Left renal cortex interstitium (tissue), 4 donors: ENCODE measurements around the gene CDKAL1. TPM values are rescaled to one million over a fixed set of nuclear protein-coding genes. Genes with fewer than 3 reads are reported as not detected.
"Not testable (repeated sequence)": the region's sequence is repeated elsewhere in the genome, so short reads cannot be mapped to it uniquely, and the experiment has no call there.

Experiments used
- DNase-seq, 4 donors: peaks; one replicate each; pipeline ENCODE4 v3.0.0-alpha.2; 2013; ENCODE audit warnings: low read depth in 4 of 4, low spot score in 2 of 4, missing footprints in 1 of 4
- polyA plus RNA-seq, 4 donors: library from polyadenylated mRNA; unstranded; fragments of 120-200 nt; gene quantifications; one replicate each; pipeline ENCODE4 v1.2.1, GENCODE V29; 2013; ENCODE audit not compliant: insufficient read length in 4 of 4

CDKAL1 gene
- polyA plus RNA-seq, 4 donors: 16.3 to 20.5 (median 19.4) TPM

- DNase-seq: no peak
Measured at GRCh38 chr6:20732896-20733295, 198.6 kb downstream of the CDKAL1 start.

DNA sequence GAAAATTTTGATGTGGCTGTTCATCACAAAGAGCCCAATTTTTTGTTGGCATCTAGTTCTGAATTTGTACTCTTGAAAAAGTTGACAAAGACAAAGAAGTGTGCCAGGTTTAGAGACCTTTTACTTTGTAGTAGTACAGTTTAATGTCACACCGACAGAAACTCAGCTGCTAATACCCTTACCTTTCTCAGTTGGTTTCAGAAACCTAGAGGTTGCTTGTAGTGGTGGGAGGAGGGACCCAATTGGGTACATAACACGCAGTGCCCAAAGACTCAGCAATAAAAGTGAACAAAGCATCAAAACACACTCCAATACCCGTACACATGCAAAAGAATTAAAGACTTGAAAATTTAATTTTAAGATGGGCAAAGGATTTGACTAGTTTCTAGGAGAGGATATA is 203.7 kb downstream of the CDKAL1 start:
- DNase-seq: no peak

- no peak for DNase-seq
Measured at GRCh38 chr6:20740088-20740487, 205.8 kb downstream of the CDKAL1 start.

GRCh38 chr6:20740727-20741126 is 206.5 kb downstream of the CDKAL1 start:
- no peak for DNase-seq

- no peak for DNase-seq
Measured at GRCh38 chr6:20741490-20741889, 207.2 kb downstream of the CDKAL1 start.

DNA sequence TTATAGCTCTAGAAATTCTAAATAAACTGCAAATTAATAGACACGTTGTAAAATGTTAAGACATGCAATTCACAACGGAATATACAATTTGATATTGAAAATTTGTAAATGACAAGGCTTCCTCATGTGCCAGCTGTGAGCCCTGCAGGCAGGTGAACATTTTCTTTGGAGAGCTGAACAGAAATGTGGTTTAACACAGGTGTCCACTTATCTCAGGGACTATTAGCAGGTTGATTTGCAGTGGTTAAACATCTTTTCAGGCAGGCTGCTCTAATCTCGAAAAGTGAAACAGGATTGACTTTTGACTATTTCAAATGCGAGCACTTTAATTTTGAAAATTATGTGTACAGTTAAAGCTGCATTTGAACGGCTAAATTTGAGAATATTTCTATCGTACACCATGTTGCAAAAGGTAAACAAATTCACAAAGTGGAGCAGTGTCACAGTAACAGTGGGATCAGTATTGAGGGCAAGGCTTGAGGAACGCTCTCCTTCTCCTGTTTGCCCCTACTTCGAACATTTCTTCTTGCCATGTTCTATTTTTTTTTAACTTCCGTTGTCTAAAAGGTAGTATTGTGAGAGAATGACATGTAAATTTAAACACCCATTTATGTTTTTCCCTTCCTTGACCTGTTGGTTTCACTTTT is 210.8 kb downstream of the CDKAL1 start:
- DNase-seq: no peak

GRCh38 chr6:20746024-20746423 is 211.8 kb downstream of the CDKAL1 start:
- no peak for DNase-seq

DNA sequence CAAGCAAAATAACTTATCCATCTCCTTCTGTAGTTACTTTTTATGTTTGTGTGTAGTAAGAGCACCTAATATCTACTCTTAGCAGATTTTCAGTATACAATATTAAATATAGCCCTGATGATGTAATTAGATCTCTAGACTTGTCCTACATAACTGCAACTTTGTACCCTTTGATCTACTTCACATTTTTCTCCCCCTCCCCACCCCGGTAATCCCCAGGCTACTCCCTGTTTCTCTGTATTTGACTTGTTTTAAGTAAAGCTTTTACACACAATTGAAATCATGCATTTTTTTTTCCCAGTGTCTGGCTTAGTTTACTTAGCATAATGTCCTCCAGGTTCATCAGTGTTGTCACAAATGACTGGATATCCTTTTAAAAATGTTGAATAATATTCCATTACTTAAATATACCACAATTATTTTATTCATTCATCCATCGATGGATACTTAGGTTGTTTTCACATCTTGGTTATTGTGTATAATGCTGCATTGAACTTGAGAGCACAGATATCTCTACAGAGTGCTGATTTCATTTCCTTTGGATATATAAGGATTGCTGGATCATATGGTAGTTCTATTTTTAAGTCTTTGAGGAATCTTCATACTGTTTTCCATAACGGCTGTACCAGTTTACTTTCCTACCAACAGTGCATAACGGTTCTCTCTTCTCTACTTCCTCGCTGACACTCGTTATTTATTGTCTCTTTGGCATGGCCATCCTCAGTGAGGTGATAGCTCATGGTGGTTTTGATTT is 212.7 kb downstream of the CDKAL1 start:
- DNase-seq: no peak

DNA sequence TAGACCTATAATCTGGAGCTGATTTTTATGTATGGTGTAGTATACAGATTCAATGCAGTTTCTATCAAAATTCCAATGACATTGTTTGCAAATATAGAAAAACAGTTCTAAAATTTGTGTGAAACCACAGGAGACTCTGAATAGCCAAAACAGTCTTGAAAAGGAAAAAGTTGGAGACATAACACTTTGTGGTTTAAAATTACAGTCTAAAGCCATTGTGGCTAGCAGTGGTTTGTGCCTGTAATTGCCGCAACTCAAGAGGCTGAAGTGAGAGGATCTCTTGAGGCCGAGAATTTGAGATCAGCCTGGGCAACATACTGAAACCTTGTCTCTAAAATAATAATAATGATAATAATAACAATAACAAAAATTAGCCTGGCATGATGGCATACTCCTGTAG is 213.7 kb downstream of the CDKAL1 start:
- DNase-seq: no peak

DNA sequence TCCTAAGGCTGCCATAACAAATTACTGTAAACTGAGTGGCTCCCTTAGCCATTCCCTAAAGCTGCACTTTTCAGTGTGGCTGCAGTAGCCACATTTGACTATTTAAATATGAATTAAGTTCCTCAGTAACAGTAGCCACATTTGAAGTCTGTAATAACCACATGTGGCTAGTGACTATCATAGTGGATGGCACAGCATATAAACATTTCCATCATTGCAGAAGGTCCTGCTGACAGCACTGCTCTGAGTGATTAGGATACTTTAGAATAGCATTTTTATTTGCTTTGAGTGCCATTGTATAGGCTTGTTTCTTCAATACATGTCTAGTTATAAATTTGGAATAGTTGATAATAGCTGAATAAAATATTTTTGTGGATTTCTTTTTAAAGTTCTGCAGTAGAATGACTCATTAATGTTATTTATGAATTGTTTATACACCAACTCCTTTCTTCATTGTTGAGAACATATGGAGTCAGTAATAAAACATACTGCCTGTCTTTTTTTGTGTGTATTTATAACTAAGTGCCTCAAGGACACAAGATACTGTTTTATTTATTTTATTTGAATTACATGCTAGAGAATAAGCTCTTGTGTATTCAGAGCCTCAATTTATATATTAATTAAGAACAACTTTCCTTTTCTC is 217.2 kb downstream of the CDKAL1 start:
- no peak for DNase-seq

DNA sequence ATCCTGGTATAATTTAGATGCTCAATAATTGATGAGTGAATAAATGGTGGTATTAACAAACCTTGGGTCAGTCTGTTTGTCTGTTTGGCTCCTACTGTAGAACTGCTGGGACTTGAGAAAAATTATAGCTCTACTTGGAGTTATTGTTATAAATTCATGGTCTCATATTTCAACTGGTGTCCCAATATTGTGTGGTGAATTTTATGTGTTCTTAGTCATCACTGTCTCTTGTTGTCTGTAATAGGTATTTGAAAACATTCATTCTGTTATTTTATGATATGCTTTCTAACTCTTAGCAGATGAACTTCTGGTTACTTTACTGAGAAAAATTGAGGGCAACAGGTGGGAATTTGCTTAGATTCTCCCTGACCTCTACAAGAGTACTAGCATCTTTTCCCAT is 221.4 kb downstream of the CDKAL1 start:
- no peak for DNase-seq

- not testable (repeated sequence) for DNase-seq
Measured at GRCh38 chr6:20756584-20757147, 222.4 kb downstream of the CDKAL1 start.

DNA sequence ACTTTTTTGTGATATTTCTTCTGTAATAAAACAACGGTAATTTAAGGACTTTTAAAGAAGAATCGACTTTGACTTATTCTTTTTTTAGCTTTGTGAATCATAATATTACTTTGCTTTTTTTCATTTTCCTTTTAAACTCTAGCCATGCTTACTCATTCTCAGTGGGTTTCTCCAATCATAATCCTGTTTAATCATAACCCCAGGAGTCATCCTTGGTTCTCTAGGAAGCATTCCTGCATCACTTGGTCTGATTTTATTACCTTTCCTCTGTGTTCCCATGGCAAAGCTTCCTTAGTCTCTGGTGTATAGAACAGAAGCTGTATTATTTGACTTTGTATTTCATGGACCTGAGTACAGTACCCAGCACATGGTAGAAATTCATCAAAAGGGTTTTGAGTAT is 223.5 kb downstream of the CDKAL1 start:
- no peak for DNase-seq

DNA sequence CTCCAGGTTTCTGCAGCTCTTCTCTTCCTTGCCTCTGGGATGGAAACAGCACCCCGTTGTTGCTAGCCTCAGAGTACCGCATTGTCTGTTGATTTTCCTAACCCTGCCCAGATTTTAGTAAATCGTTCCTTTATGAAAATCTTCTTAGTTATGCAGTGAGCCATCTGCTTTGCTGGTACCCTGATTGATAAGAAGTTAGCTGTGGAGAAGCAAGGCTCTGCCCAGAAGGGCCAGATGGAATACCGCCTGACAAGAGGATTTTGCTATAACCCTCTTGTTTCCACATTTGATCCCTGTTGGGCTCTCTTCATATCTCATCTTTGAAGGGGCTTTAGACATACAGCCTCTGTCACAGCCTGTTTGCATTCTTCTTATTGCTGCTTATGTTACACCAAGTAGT is 229.0 kb downstream of the CDKAL1 start:
- DNase-seq: no peak

DNA sequence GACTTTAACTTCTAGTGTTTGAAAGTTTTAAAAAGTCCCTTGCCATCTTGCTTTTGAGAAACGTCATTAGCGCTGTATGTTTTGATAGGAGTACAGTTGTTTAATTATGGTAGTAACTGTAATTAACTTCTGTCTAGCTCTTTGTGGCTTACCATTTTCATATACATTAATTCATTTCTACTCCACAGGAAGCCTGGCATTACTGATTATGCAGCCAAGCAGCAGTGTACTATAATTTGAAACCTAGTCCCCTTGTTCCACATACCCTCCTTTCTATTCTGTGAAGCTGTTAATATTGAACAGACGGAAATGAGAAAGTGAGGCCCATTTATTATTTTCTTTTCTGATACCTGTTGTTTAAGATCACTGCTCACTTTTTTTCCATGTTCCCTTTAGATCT is 235.4 kb downstream of the CDKAL1 start:
- no peak for DNase-seq

DNA sequence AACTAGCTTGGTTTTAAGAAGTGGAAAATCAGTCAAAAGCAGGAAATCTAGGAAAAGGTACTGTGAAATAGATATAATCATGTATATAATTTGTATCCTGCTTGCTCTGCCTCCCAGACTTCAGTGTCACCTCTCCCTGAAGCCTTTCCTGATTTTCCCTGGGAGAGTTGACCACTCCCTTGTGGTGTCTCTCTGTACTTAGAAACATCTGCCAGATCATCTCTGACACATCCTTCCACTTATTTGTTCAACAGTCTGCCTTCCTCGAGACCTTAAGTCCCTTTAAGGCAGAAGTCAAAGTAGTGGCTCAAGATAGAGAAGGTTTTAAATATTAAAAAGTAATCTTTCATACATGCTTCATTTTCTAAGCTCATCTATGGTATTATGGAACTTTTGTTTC is 236.5 kb downstream of the CDKAL1 start:
- no peak for DNase-seq

DNA sequence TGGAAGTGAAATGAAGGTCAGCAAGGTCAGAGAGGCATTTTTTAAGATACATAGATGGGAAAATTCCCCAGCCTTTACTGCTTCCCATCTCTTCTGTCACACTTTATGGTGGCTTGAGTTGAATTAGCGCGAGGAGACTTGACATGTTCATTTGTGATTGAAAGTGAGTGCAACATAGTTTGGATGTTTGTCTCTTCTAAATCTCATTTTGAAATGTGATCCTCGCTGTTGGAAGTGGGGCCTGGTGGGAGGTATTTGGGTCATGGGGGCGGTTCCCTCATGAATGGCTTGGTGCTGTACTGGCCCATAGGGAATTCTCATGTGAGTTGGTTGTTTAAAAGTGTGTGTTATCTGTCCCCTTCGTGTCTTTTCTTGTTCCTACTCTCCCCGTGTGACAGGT is 237.2 kb downstream of the CDKAL1 start:
- DNase-seq: no peak

GRCh38 chr6:20773822-20774221 is 239.6 kb downstream of the CDKAL1 start:
- no peak for DNase-seq

GRCh38 chr6:20775981-20776380 is 241.7 kb downstream of the CDKAL1 start:
- no peak for DNase-seq

GRCh38 chr6:20777801-20778200 is 243.5 kb downstream of the CDKAL1 start:
- no peak for DNase-seq

GRCh38 chr6:20778459-20778858 is 244.2 kb downstream of the CDKAL1 start:
- no peak for DNase-seq

DNA sequence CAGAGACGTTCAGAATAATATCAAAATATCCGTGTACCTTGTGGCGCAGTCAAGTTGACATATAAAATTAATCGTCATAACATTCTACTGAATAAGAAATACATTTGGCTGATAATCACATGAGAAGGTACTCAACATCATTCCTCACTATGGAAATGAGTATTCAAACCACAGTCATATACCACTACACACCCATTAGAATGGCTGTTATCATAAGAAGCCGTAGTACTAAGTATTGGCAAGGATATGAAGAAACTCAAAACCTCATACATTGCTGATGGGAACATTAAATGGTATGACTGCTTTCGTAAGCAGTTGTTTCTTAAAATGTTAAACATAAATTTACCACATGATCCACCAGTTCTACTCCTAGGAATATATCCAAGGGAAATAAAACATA is 244.7 kb downstream of the CDKAL1 start:
- no peak for DNase-seq
